Measurements from ENCODE around the gene TMEM63A.

The TMEM63A gene

DNA sequence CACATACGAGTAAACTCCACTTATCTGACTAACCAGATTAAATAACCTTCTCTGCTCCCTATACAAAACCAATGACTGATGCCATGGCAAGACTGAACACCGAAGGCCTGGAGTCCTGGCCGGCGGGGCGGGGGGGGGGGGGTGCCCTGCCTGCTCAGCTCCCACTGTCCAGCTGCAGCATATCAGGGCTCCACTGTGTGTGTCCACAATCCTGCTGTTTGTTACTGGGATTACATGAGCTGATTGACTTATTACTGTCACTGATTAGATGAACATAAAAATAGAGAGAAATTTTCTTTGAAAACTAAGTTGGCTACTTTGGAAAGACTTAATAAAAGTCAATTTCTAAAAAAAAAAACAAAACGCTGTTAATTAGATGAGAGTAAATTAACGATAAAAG lies 24.9 kb downstream of the TMEM63A start:
- H3K9ac ChIP-seq (ENCODE audit: low read length): no peak overlapping the region
- 100% methylated on average over 2 of the region's 7 CpGs for whole genome bisulfite sequencing (ENCODE audit: extremely low coverage, insufficient coverage, low lambda C conversion rate)
- H3K36me3 ChIP-seq (ENCODE audit: control insufficient read depth, insufficient read depth, low read length): peaks cover 30% of the 10 kb centered on the region
- no peaks in the 10 kb centered on the region for H3K27me3 ChIP-seq (ENCODE audit: insufficient read depth, low read length, poor library complexity)
- H4K8ac ChIP-seq (ENCODE audit: low read depth, low read length): no peak overlapping the region
- no peak overlapping the region for H2BK15ac ChIP-seq (replicated peaks; ENCODE audit: low read depth)
- H3K4me1 ChIP-seq (ENCODE audit: control insufficient read depth, low read depth, low read length): no peaks in the 10 kb centered on the region
- H4K5ac ChIP-seq (ENCODE audit: low read length): no peak overlapping the region
- H3K23ac ChIP-seq (ENCODE audit: low read length): no peak overlapping the region
- H3K4me3 ChIP-seq (ENCODE audit: low read length): no peak overlapping the region
- H2BK120ac ChIP-seq (ENCODE audit: low read depth, low read length): no peak overlapping the region
- no peak overlapping the region for H2BK5ac ChIP-seq (ENCODE audit: low read length)
- no peak overlapping the region for H3K4me2 ChIP-seq (ENCODE audit: low read length)
- H3K79me2 ChIP-seq (ENCODE audit: control insufficient read depth, insufficient read depth, low read length): no peaks in the 10 kb centered on the region
- no peak overlapping the region for H3K27ac ChIP-seq (ENCODE audit: low read depth, low read length)
- no peak overlapping the region for H3K18ac ChIP-seq (ENCODE audit: low read length)
- H3K4ac ChIP-seq (ENCODE audit: low read depth, low read length): no peak overlapping the region
- no peaks in the 10 kb centered on the region for H3K79me1 ChIP-seq (ENCODE audit: low read length)
- no peak for DNase-seq
- no peak overlapping the region for H2AK5ac ChIP-seq (ENCODE audit: low read length)
- H3K56ac ChIP-seq (ENCODE audit: low read length): no peak overlapping the region

DNA sequence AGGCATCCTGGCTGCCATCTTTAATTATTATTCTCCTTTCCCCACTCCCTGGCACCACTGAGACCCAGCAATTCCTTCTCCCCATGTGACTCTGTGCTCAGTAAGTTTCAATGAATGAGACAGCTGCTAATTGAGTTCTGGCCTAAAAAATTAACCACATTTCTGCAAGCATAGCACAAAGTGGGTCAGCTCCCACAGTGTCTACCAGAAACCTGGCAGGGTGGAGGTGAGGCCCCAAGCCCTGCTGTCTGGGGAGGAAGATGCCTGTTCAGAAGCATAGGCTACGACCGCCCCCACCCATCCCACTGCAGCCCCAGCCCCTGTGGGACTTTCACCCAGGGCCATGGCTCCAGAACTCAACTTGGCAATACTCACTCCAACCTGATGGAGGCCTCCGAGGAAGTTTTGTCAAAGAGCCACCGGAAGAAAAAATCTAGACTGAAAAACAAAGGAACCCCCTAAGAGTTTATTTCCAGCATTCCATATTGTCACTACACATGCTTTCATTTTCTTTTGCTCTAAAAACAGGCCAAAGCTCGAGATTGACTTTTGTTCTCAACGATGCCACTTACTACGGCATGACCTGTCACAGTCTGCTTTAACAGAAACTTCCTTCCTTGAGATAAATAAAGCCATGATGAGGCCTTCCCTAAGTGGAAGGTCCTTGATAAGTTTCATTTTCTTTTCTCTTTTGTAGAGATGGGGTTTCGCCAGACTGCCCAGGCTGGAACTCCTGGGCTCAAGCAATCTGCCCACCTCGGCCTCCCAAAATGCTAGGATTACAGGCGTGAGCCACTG lies 26.5 kb downstream of the TMEM63A start:
- H3K79me2 ChIP-seq (ENCODE audit: control insufficient read depth, insufficient read depth, low read length): no peaks in the 10 kb centered on the region
- no CpG with 5 or more reads among the region's 10 CpGs for WGBS (ENCODE audit: extremely low coverage, insufficient coverage, low lambda C conversion rate)

DNA sequence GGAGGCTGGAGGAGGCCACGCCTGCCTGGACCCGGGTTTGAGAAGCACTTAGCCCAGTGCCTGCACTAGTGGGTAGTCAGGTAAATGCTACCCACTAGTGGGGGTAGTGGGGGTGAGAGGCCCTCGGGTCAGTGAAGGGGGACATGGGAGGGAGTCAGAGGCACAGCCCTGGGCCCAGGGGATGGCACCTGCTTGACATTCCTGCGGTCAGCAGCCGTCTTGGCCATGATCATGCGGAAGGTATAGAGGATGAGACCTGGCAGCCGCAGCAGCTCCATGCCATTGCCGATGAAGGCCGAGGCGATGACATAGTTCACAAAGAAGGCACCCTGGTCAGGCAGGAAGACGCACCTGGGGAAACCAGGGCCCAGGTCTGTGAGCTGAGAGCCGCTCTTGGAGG lies 28.7 kb downstream of the TMEM63A start:
- Histone ChIP-seq H2BK15ac (replicated peaks; ENCODE audit: low read depth) (no peak overlapping the region), H2BK120ac (ENCODE audit: low read depth, low read length) (no peak overlapping the region), H3K27ac (ENCODE audit: low read depth, low read length) (no peak overlapping the region), H3K36me3 (ENCODE audit: control insufficient read depth, insufficient read depth, low read length) (peaks cover 19% of the 10 kb centered on the region), H3K18ac (ENCODE audit: low read length) (no peak overlapping the region), H3K4me3 (ENCODE audit: low read length) (no peak overlapping the region), H2AK5ac (ENCODE audit: low read length) (no peak overlapping the region), H3K4me1 (ENCODE audit: control insufficient read depth, low read depth, low read length) (no peaks in the 10 kb centered on the region), H3K56ac (ENCODE audit: low read length) (no peak overlapping the region), H3K4me2 (ENCODE audit: low read length) (no peak overlapping the region), H3K23ac (ENCODE audit: low read length) (no peak overlapping the region), H4K8ac (ENCODE audit: low read depth, low read length) (no peak overlapping the region), H3K79me1 (ENCODE audit: low read length) (no peaks in the 10 kb centered on the region), H4K5ac (ENCODE audit: low read length) (no peak overlapping the region), H3K27me3 (ENCODE audit: insufficient read depth, low read length, poor library complexity) (no peaks in the 10 kb centered on the region), H3K79me2 (ENCODE audit: control insufficient read depth, insufficient read depth, low read length) (no peaks in the 10 kb centered on the region), H3K4ac (ENCODE audit: low read depth, low read length) (no peak overlapping the region), H3K9ac (ENCODE audit: low read length) (no peak overlapping the region), H2BK5ac (ENCODE audit: low read length) (no peak overlapping the region)
- no peak for DNase-seq
- no CpG with 5 or more reads among the region's 12 CpGs for WGBS (ENCODE audit: extremely low coverage, insufficient coverage, low lambda C conversion rate)

More for the DNA sequence above, 26.5 kb downstream of the TMEM63A start:
- H3K79me1 ChIP-seq (ENCODE audit: low read length): no peaks in the 10 kb centered on the region
- no peak overlapping the region for H4K5ac ChIP-seq (ENCODE audit: low read length)
- H3K23ac ChIP-seq (ENCODE audit: low read length): no peak overlapping the region
- H2BK5ac ChIP-seq (ENCODE audit: low read length): no peak overlapping the region
- H3K36me3 ChIP-seq (ENCODE audit: control insufficient read depth, insufficient read depth, low read length): peaks cover 23% of the 10 kb centered on the region
- H3K27ac ChIP-seq (ENCODE audit: low read depth, low read length): no peak overlapping the region
- no peak overlapping the region for H4K8ac ChIP-seq (ENCODE audit: low read depth, low read length)
- H3K4me3 ChIP-seq (ENCODE audit: low read length): no peak overlapping the region
- no peak overlapping the region for H3K4me2 ChIP-seq (ENCODE audit: low read length)
- no peak overlapping the region for H2BK15ac ChIP-seq (replicated peaks; ENCODE audit: low read depth)
- no peak overlapping the region for H3K9ac ChIP-seq (ENCODE audit: low read length)
- no peaks in the 10 kb centered on the region for H3K4me1 ChIP-seq (ENCODE audit: control insufficient read depth, low read depth, low read length)
- H3K56ac ChIP-seq (ENCODE audit: low read length): no peak overlapping the region
- no peak overlapping the region for H2BK120ac ChIP-seq (ENCODE audit: low read depth, low read length)
- no peak overlapping the region for H2AK5ac ChIP-seq (ENCODE audit: low read length)
- no peak overlapping the region for H3K18ac ChIP-seq (ENCODE audit: low read length)
- no peak for DNase-seq
- H3K4ac ChIP-seq (ENCODE audit: low read depth, low read length): no peak overlapping the region
- no peaks in the 10 kb centered on the region for H3K27me3 ChIP-seq (ENCODE audit: insufficient read depth, low read length, poor library complexity)

DNA sequence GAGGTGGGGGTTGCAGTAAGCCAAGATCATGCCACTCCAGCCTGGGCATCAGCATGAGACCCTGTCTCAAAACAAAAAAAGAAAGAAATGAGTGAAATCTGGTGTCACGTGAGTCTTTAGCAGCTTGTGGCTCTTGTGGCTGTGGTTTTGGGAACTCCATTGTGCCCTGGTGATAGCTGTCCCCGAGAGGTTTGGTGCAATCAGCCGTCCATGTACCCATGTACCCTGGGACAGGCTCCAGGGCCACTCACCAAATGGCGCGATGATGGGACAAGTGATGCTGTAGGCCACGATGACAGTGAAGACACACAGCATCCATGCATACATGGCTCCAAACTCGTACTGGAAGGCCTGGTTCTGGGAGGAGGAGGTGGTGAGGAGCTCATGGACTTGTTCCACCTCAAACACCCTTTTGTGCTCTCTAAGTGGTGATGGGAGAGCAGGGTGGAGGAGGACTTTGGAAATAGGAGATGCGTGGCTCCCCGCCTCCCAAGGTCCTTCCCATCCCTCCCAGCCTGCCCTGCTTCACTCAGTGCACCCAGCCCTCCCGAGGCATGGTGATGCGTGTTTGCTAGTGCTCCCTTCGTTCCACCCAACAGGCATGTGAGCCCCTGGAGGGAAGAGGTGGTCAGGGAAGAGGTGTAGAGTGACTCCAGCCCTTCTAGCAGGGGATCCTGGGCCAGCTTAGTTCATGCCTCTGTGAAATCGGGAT lies 29.6 kb downstream of the TMEM63A start:
- DNase-seq: no peak
- Histone ChIP-seq H3K56ac (ENCODE audit: low read length) (no peak overlapping the region), H4K5ac (ENCODE audit: low read length) (no peak overlapping the region), H3K23ac (ENCODE audit: low read length) (no peak overlapping the region), H2BK15ac (replicated peaks; ENCODE audit: low read depth) (no peak overlapping the region), H2BK120ac (ENCODE audit: low read depth, low read length) (no peak overlapping the region), H2BK5ac (ENCODE audit: low read length) (no peak overlapping the region), H3K18ac (ENCODE audit: low read length) (no peak overlapping the region), H3K27me3 (ENCODE audit: insufficient read depth, low read length, poor library complexity) (no peaks in the 10 kb centered on the region), H3K4me1 (ENCODE audit: control insufficient read depth, low read depth, low read length) (no peaks in the 10 kb centered on the region), H3K79me2 (ENCODE audit: control insufficient read depth, insufficient read depth, low read length) (no peaks in the 10 kb centered on the region), H2AK5ac (ENCODE audit: low read length) (no peak overlapping the region), H3K4me2 (ENCODE audit: low read length) (no peak overlapping the region), H3K9ac (ENCODE audit: low read length) (no peak overlapping the region), H3K36me3 (ENCODE audit: control insufficient read depth, insufficient read depth, low read length) (peaks cover 19% of the 10 kb centered on the region), H4K8ac (ENCODE audit: low read depth, low read length) (no peak overlapping the region), H3K79me1 (ENCODE audit: low read length) (no peaks in the 10 kb centered on the region), H3K4ac (ENCODE audit: low read depth, low read length) (no peak overlapping the region), H3K27ac (ENCODE audit: low read depth, low read length) (no peak overlapping the region), H3K4me3 (ENCODE audit: low read length) (no peak overlapping the region)
- WGBS (ENCODE audit: extremely low coverage, insufficient coverage, low lambda C conversion rate): no CpG with 5 or more reads among the region's 13 CpGs

DNA sequence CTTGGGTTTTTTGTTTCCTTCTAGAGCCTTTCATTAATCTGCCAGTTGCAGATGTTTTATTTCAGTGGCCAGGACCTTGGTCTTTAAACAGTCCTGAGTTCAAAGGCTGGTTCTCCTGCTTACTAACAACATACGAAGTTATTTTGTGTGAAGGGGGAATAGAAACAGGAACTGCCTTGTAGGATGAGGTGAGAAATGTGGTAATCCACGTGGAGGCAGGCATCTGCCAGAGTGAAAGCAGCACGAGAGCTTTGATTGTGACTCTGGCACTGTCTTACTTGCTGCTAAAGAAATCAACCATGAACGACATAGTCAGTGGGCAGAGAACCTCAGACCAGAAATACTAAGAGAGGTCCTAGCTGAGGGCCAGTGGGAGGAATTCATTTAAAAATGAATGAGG lies 30.4 kb downstream of the TMEM63A start:
- no peak overlapping the region for H2BK15ac ChIP-seq (replicated peaks; ENCODE audit: low read depth)

More for the DNA sequence above, 30.4 kb downstream of the TMEM63A start:
- Histone ChIP-seq H4K5ac (ENCODE audit: low read length) (no peak overlapping the region), H2AK5ac (ENCODE audit: low read length) (no peak overlapping the region), H3K18ac (ENCODE audit: low read length) (no peak overlapping the region), H3K36me3 (ENCODE audit: control insufficient read depth, insufficient read depth, low read length) (peaks cover 18% of the 10 kb centered on the region), H3K4ac (ENCODE audit: low read depth, low read length) (no peak overlapping the region), H2BK5ac (ENCODE audit: low read length) (no peak overlapping the region), H2BK120ac (ENCODE audit: low read depth, low read length) (no peak overlapping the region), H3K79me1 (ENCODE audit: low read length) (no peaks in the 10 kb centered on the region), H4K8ac (ENCODE audit: low read depth, low read length) (no peak overlapping the region), H3K4me1 (ENCODE audit: control insufficient read depth, low read depth, low read length) (no peaks in the 10 kb centered on the region), H3K27me3 (ENCODE audit: insufficient read depth, low read length, poor library complexity) (no peaks in the 10 kb centered on the region), H3K27ac (ENCODE audit: low read depth, low read length) (no peak overlapping the region), H3K4me2 (ENCODE audit: low read length) (no peak overlapping the region), H3K4me3 (ENCODE audit: low read length) (no peak overlapping the region), H3K56ac (ENCODE audit: low read length) (no peak overlapping the region), H3K9ac (ENCODE audit: low read length) (no peak overlapping the region), H3K23ac (ENCODE audit: low read length) (no peak overlapping the region), H3K79me2 (ENCODE audit: control insufficient read depth, insufficient read depth, low read length) (no peaks in the 10 kb centered on the region)
- WGBS (ENCODE audit: extremely low coverage, insufficient coverage, low lambda C conversion rate): no CpG with 5 or more reads among the region's 4 CpGs
- no peak for DNase-seq

Measured in mesendoderm (in vitro differentiated cells).